GM12878 (cell line): ENCODE measurements around the gene NHSL2. TPM values are rescaled to one million over a fixed set of nuclear protein-coding genes. Genes with fewer than 3 reads are reported as not detected.

ENCODE experiments used
- ATAC-seq: fragments of 200-7000 bp; cut with Tn5 transposase; 3 replicates; pipeline ENCODE4 v1.9.1; 2020; ENCODE audit warnings: mild to moderate bottlenecking, moderate library complexity
- BruUV-seq: library from RNA; stranded (reverse); fragments of 400-500 nt; replicated peaks from 2 replicates; lab custom pipeline; 2021; lab: Mats Ljungman, UMichigan
- CTCF ChIA-PET: fragments of 300-600 bp; sonication (Branson Sonifier 250); formaldehyde crosslinking; extraction: SDS; loops from one replicate; lab custom pipeline; 2021; ENCODE audit warnings: inconsistent platforms; lab: Yijun Ruan, JAX
- POLR2A ChIA-PET: fragments of 350-600 bp; formaldehyde crosslinking; extraction: SDS; loops from one replicate; lab custom pipeline; 2021; ENCODE audit warnings: inconsistent platforms; lab: Charles Lee
- RAD21 ChIA-PET: fragments of 300-600 bp; sonication (Branson Sonifier 250); formaldehyde crosslinking; loops from one replicate; lab custom pipeline; 2023; ENCODE audit warnings: antibody characterized with exemption; ENCODE audit not compliant: unreplicated experiment; lab: Charles Lee
- SMC1A ChIA-PET: fragments of 300-600 bp; sonication (Branson Sonifier 250); formaldehyde crosslinking; loops from one replicate; lab custom pipeline; 2023; ENCODE audit not compliant: unreplicated experiment, uncharacterized antibody; lab: Charles Lee
- DNase-seq: peaks from one replicate; pipeline ENCODE4 v3.0.0-alpha.2; 2011; ENCODE audit warnings: low read depth, low spot score
- FAIRE-seq: peaks from 3 replicates; lab custom pipeline; 2011; peaks lifted over from hg19 to GRCh38; lab: Jason Lieb, UNC
- H2AFZ ChIP-seq: 2 replicates; pipeline ENCODE4 v1.6.0; 2011; ENCODE audit warnings: low read depth, low read length, control low read depth; ENCODE audit not compliant: control insufficient read depth
- H3K27ac ChIP-seq: 2 replicates; pipeline ENCODE4 v1.5.1; 2011; ENCODE audit warnings: control low read depth; ENCODE audit not compliant: control insufficient read depth, insufficient read depth
- H3K27me3 ChIP-seq, 2 experiments: replicated peaks in 1 of 2; 2 replicates each; pipeline versions ENCODE4 v1.6.0 to v1.6.1; 2011; ENCODE audit warnings: low read length in 1 of 2; ENCODE audit not compliant: control insufficient read depth in 2 of 2, insufficient read depth in 2 of 2
- H3K36me3 ChIP-seq, 2 experiments: 2 replicates each; pipeline ENCODE4 v1.5.1; 2011; ENCODE audit warnings: low read length in 1 of 2; ENCODE audit not compliant: control insufficient read depth in 2 of 2, insufficient read depth in 2 of 2
- H3K4me1 ChIP-seq: 2 replicates; pipeline ENCODE4 v1.6.1; 2011; ENCODE audit warnings: mild to moderate bottlenecking, low read length, moderate library complexity, mixed read lengths; ENCODE audit not compliant: control insufficient read depth, insufficient read depth
- H3K4me2 ChIP-seq: 2 replicates; pipeline ENCODE4 v1.6.0; 2011; ENCODE audit warnings: control low read depth; ENCODE audit not compliant: control insufficient read depth, insufficient read depth
- H3K4me3 ChIP-seq: fragments of 200-600 bp; sonication (generic); 2 replicates; pipeline ENCODE4 v1.5.1; 2016
- H3K79me2 ChIP-seq: 2 replicates; pipeline ENCODE4 v1.6.0; 2011; ENCODE audit warnings: low read length; ENCODE audit not compliant: control insufficient read depth, insufficient read depth
- H3K9ac ChIP-seq: 2 replicates; pipeline ENCODE4 v1.8.0; 2011; ENCODE audit warnings: low read length, control low read depth, mixed read lengths; ENCODE audit not compliant: control insufficient read depth, insufficient read depth
- H3K9me3 ChIP-seq: replicated peaks from 3 replicates; pipeline ENCODE4 v1.5.1; 2011; ENCODE audit warnings: mild to moderate bottlenecking, low read length; ENCODE audit not compliant: control insufficient read depth, insufficient read depth
- H4K20me1 ChIP-seq: 2 replicates; pipeline ENCODE4 v1.6.0; 2011; ENCODE audit not compliant: control insufficient read depth, insufficient read depth
- CHD4 ChIP-seq: fragments of 200-600 bp; sonication (generic); IDR thresholded peaks from 2 replicates; pipeline ENCODE4 v1.6.1; 2016; ENCODE audit warnings: mild to moderate bottlenecking
- CREM ChIP-seq: IDR thresholded peaks from 2 replicates; pipeline ENCODE4 v1.6.1; 2014; ENCODE audit warnings: antibody characterized with exemption, low read depth
- FOXM1 ChIP-seq: IDR thresholded peaks from 2 replicates; pipeline ENCODE4 v1.6.1; 2012; ENCODE audit warnings: low read depth, mild to moderate bottlenecking, inconsistent platforms, low read length, moderate library complexity
- KDM1A ChIP-seq: fragments of 200-600 bp; sonication (generic); IDR thresholded peaks from 2 replicates; pipeline ENCODE4 v1.6.1; 2016; ENCODE audit warnings: borderline replicate concordance
- MEF2A ChIP-seq: IDR thresholded peaks from 2 replicates; pipeline ENCODE4 v1.6.1; 2011; ENCODE audit warnings: low read depth, mild to moderate bottlenecking, low read length, moderate library complexity; ENCODE audit not compliant: insufficient read depth
- MTA3 ChIP-seq: IDR thresholded peaks from 2 replicates; pipeline ENCODE4 v1.6.1; 2012; ENCODE audit warnings: low read length, inconsistent platforms, borderline replicate concordance
- MYB ChIP-seq: fragments of 150-350 bp; IDR thresholded peaks from 2 replicates; pipeline ENCODE4 v1.6.1; 2014; ENCODE audit warnings: mild to moderate bottlenecking, low read depth, low read length, borderline replicate concordance
- MYC ChIP-seq: IDR thresholded peaks from 2 replicates; pipeline ENCODE4 v1.6.1; 2011; ENCODE audit warnings: mild to moderate bottlenecking, low read length, moderate library complexity, inconsistent platforms; ENCODE audit not compliant: insufficient read depth, insufficient replicate concordance, insufficient read length, severe bottlenecking
- NFIC ChIP-seq: IDR thresholded peaks from 2 replicates; pipeline ENCODE4 v1.6.1; 2012; ENCODE audit warnings: low read depth, mild to moderate bottlenecking, inconsistent platforms, low read length, moderate library complexity
- PAX8 ChIP-seq: fragments of 450-650 bp; IDR thresholded peaks from 2 replicates; pipeline ENCODE4 v1.6.1; 2017; ENCODE audit warnings: mild to moderate bottlenecking, moderate library complexity
- POLR2A ChIP-seq: IDR thresholded peaks from 2 replicates; pipeline ENCODE4 v1.6.1; 2011; ENCODE audit warnings: low read depth, mild to moderate bottlenecking, low read length
- RAD21 ChIP-seq: IDR thresholded peaks from 2 replicates; pipeline ENCODE4 v1.6.1; 2011; ENCODE audit warnings: mild to moderate bottlenecking, low read depth, low read length, moderate library complexity; ENCODE audit not compliant: insufficient read depth
- RELA ChIP-seq: fragments of 450-650 bp; IDR thresholded peaks from 2 replicates; pipeline ENCODE4 v1.8.0; 2014; ENCODE audit warnings: borderline replicate concordance; ENCODE audit not compliant: partially characterized antibody
- RFX5 ChIP-seq: IDR thresholded peaks from 2 replicates; pipeline ENCODE4 v1.6.1; 2011; ENCODE audit warnings: low read depth, low read length, improper control_type of control experiment
- SMAD1 ChIP-seq: fragments of 450-650 bp; IDR thresholded peaks from 2 replicates; pipeline ENCODE4 v1.6.1; 2018; ENCODE audit warnings: mild to moderate bottlenecking, low read depth; ENCODE audit not compliant: partially characterized antibody
- TBL1XR1 ChIP-seq: IDR thresholded peaks from 2 replicates; pipeline ENCODE4 v1.6.1; 2012; ENCODE audit warnings: low read depth, low read length, improper control_type of control experiment
- YY1 ChIP-seq: IDR thresholded peaks from 2 replicates; pipeline ENCODE4 v1.6.1; 2011; ENCODE audit warnings: low read depth, mild to moderate bottlenecking, low read length
- ZBTB4 ChIP-seq: fragments of 450-650 bp; formaldehyde crosslinking; IDR thresholded peaks from 2 replicates; pipeline ENCODE4 v1.4.0; 2022; ENCODE audit warnings: mild to moderate bottlenecking, moderate library complexity
- WGBS: methylation state at CpG from one replicate; pipeline ENCODE4 v1.1.6; 2016; ENCODE audit warnings: low lambda C conversion rate; ENCODE audit not compliant: insufficient replicate concordance, insufficient coverage; ENCODE audit errors: missing lambda C conversion rate; 5-methylcytosine and 5-hydroxymethylcytosine counted together
- in situ Hi-C: fragments of 300-500 bp; cut with MboI; formaldehyde crosslinking; loops from 9 replicates; pipeline ENCODE4 v1.14.3; 2018; ENCODE audit warnings: mixed read lengths
- intact Hi-C: fragments of 100-400 bp; cut with micrococcal nuclease; formaldehyde crosslinking; loops from one replicate; pipeline ENCODE4 v1.14.2; 2022; ENCODE audit not compliant: unreplicated experiment
- polyA plus RNA-seq, 11 experiments: library from polyadenylated mRNA; depleted of rRNA in 4 of 11; unstranded in 6 of 11; stranded (reverse) in 5 of 11; fragments of >200 nt; fragmentation: Nextera tagmentation in 4 of 11; fragmentation: Illumina TruSeq in 1 of 11; extraction: Ambion mirVana in 4 of 11; extraction: Trizol in 1 of 11; gene quantifications; 1 replicate in 1 of 11; 2 replicates in 10 of 11; pipeline versions ENCODE4 v1.2.1 to v1.2.3, GENCODE V29; 2011 to 2016; ENCODE audit warnings: inconsistent platforms in 2 of 11, missing spikeins in 2 of 11, low read depth in 1 of 11
- total RNA-seq, 4 experiments: library from RNA; depleted of rRNA in 3 of 4; stranded (reverse); fragments of >200 nt in 3 of 4; fragmentation: Illumina TruSeq in 1 of 4; extraction: Trizol in 1 of 4; gene quantifications; 2 replicates each; pipeline versions ENCODE4 v1.2.1 to v1.2.3, GENCODE V29; 2013 to 2021

NHSL2 gene
- total and polyA plus RNA-seq, 10 of the 15 experiments (the other 5 are each of a cell fraction or from before 2014, with no cell fraction given) = 0.05 to 0.53 (median 0.07) TPM; not detected in 2

GRCh38 chrX:72110876-72111708, 200.4 kb downstream of the NHSL2 start:
- H3K4me3 ChIP-seq = no peak overlapping the region
- TF ChIP-seq MEF2A (no peak), CHD4 (no peak), RELA (no peak), ZBTB4 (CRISPR knock-in tag) (no peak), POLR2A (no peak), RFX5 (no peak), MTA3 (no peak), RAD21 (no peak), NFIC (no peak), MYB (no peak), PAX8 (no peak), MYC (no peak), YY1 (no peak), FOXM1 (no peak), CREM (no peak), KDM1A (no peak), SMAD1 (no peak), TBL1XR1 (no peak)
- TF ChIP-seq, all 136 proteins: peak for 0
- 45% methylated on average over 11 of the region's 11 CpGs for WGBS
- Histone ChIP-seq H3K36me3 (no peaks in the 10 kb centered on the region), H3K4me2 (no peak overlapping the region), H3K9ac (no peak overlapping the region), H3K4me1 (no peaks in the 10 kb centered on the region), H4K20me1 (no peaks in the 10 kb centered on the region), H3K27me3 (peaks cover 1 to 3% of the 10 kb centered on the region in 2 experiments; a peak in 2 of 4 replicates), H2AFZ (no peak overlapping the region), H3K27ac (no peak overlapping the region), H3K79me2 (no peaks in the 10 kb centered on the region), H3K9me3 (no peaks in the 10 kb centered on the region)
- ATAC-seq = no peak
- ChIA-PET RAD21 (no interaction called here), SMC1A (no interaction called here), CTCF (no interaction called here), POLR2A (no interaction called here)
- DNase-seq = no peak
- intact Hi-C loops = no loop called here
- BruUV-seq = no TSS peak
- no peak for FAIRE-seq
- in situ Hi-C loops = no loop called here
